ENCODE results near the gene CDH4. TPM values are rescaled to one million over a fixed set of nuclear protein-coding genes. Genes with fewer than 3 reads are reported as not detected.

CDH4 gene
- total RNA-seq, 2 donors from 2014 or later = not detected

GRCh38 chr20:61734733-61735502 lies 482.9 kb downstream of the CDH4 start:
- DNase-seq (ENCODE audit: low spot score) (no peak), ATAC-seq (ENCODE audit: insufficient number of reproducible peaks, low FRiP score, low read depth) (no peak)
- H3K4me3 ChIP-seq = no peak overlapping the region

GRCh38 chr20:61735503-61735785 lies 483.4 kb downstream of the CDH4 start:
- DNase-seq (ENCODE audit: low spot score) (no peak), ATAC-seq (ENCODE audit: insufficient number of reproducible peaks, low FRiP score, low read depth) (no peak)
- Histone ChIP-seq H3K27me3 (replicated peaks; ENCODE audit: insufficient read depth) (no peaks in the 10 kb centered on the region), H3K4me3 (no peak overlapping the region), H3K4me1 (ENCODE audit: control insufficient read depth in 1 of 2, low read depth in 2 of 2) (no peaks in the 10 kb centered on the region), H3K9me3 (no peaks in the 10 kb centered on the region), H3K27ac (no peak overlapping the region), H3K36me3 (no peaks in the 10 kb centered on the region)
- TF ChIP-seq, protein P1, sequence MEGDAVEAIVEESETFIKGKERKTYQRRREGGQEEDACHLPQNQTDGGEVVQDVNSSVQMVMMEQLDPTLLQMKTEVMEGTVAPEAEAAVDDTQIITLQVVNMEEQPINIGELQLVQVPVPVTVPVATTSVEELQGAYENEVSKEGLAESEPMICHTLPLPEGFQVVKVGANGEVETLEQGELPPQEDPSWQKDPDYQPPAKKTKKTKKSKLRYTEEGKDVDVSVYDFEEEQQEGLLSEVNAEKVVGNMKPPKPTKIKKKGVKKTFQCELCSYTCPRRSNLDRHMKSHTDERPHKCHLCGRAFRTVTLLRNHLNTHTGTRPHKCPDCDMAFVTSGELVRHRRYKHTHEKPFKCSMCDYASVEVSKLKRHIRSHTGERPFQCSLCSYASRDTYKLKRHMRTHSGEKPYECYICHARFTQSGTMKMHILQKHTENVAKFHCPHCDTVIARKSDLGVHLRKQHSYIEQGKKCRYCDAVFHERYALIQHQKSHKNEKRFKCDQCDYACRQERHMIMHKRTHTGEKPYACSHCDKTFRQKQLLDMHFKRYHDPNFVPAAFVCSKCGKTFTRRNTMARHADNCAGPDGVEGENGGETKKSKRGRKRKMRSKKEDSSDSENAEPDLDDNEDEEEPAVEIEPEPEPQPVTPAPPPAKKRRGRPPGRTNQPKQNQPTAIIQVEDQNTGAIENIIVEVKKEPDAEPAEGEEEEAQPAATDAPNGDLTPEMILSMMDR (IDR thresholded peaks at IDR 0.05) = no peak

More at GRCh38 chr20:61734733-61735502, 482.9 kb downstream of the CDH4 start:
- no peak overlapping the region for H3K27ac ChIP-seq
- H3K36me3 ChIP-seq = no peaks in the 10 kb centered on the region
- no peaks in the 10 kb centered on the region for H3K4me1 ChIP-seq (ENCODE audit: control insufficient read depth in 1 of 2, low read depth in 2 of 2)
- H3K27me3 ChIP-seq (replicated peaks; ENCODE audit: insufficient read depth) = no peaks in the 10 kb centered on the region
- no peaks in the 10 kb centered on the region for H3K9me3 ChIP-seq
- TF ChIP-seq, protein P1 (IDR thresholded peaks at IDR 0.05) = no peak

- TF ChIP-seq, protein P1 (IDR thresholded peaks at IDR 0.05) = no peak
- ATAC-seq (ENCODE audit: insufficient number of reproducible peaks, low FRiP score, low read depth) = no peak
- Histone ChIP-seq H3K9me3 (no peaks in the 10 kb centered on the region), H3K4me1 (ENCODE audit: control insufficient read depth in 1 of 2, low read depth in 2 of 2) (no peaks in the 10 kb centered on the region), H3K27ac (no peak overlapping the region), H3K4me3 (no peak overlapping the region), H3K27me3 (replicated peaks; ENCODE audit: insufficient read depth) (no peaks in the 10 kb centered on the region), H3K36me3 (no peaks in the 10 kb centered on the region)
- no peak for DNase-seq (ENCODE audit: low spot score)
Observed at GRCh38 chr20:61736001-61736635, 484.1 kb downstream of the CDH4 start.

DNA sequence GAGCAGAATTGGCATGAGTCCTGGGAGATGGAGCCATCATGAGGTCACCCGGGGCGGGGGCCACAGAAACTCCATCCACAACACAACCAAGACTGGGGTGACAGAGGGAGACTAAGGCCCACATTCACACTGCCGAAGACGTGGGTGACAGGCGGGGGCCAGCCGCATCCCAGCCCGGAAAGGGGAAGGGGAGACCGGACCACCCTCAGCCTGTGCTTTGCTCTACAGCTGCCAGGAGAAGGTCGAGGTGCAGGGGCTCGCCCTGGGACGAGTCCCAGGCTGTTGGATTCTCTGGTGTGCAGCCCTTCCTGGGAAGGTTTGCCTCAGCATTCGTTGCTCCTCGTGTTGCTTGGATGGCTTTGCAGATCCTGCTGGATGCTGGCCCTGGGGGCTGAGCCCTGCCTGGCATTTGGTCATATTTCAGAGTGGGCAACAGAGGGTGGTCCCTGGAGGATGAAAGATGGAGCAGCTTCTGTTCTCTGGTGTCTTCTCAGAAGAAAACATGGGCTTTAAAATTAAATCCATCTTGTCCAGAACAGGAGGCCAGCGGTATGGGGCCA lies 484.8 kb downstream of the CDH4 start:
- Histone ChIP-seq H3K4me1 (ENCODE audit: control insufficient read depth in 1 of 2, low read depth in 2 of 2) (no peaks in the 10 kb centered on the region), H3K27ac (no peak overlapping the region), H3K27me3 (replicated peaks; ENCODE audit: insufficient read depth) (no peaks in the 10 kb centered on the region), H3K9me3 (no peaks in the 10 kb centered on the region), H3K4me3 (no peak overlapping the region), H3K36me3 (no peaks in the 10 kb centered on the region)
- DNase-seq (ENCODE audit: low spot score) (no peak), ATAC-seq (ENCODE audit: insufficient number of reproducible peaks, low FRiP score, low read depth) (no peak)
- TF ChIP-seq, protein P1 (IDR thresholded peaks at IDR 0.05) = no peak

DNA sequence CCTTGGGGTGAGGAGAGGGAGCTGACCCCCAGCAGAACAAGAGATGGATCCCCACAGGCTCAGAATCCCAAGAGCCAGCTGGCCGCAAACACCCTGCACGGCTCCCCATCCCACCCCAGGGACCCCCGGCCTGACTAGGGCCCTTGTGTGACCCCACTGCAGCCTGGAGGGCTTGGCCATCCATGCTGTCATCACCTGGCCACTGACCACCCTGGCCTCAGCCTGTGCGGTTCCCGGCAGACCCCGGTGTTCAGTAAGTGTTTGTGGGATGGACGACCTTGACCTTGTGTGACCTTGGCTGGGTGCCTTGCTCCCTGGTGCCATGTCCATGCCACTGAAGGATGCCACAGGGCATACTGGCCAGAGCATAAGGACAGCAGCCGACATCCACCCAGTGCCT lies 485.3 kb downstream of the CDH4 start:
- H3K4me1 ChIP-seq (ENCODE audit: control insufficient read depth in 1 of 2, low read depth in 2 of 2) = no peaks in the 10 kb centered on the region
- H3K9me3 ChIP-seq = no peaks in the 10 kb centered on the region
- H3K27ac ChIP-seq = no peak overlapping the region
- DNase-seq (ENCODE audit: low spot score) = no peak
- TF ChIP-seq, protein P1 (IDR thresholded peaks at IDR 0.05) = no peak
- no peak overlapping the region for H3K4me3 ChIP-seq
- no peak for ATAC-seq (ENCODE audit: insufficient number of reproducible peaks, low FRiP score, low read depth)
- no peaks in the 10 kb centered on the region for H3K36me3 ChIP-seq
- no peaks in the 10 kb centered on the region for H3K27me3 ChIP-seq (replicated peaks; ENCODE audit: insufficient read depth)
